Measurements from ENCODE around the gene MAP3K9.
"Not testable (repeated sequence)": the region's sequence is repeated elsewhere in the genome, so short reads cannot be mapped to it uniquely, and the experiment has no call there.

The MAP3K9 gene

DNA sequence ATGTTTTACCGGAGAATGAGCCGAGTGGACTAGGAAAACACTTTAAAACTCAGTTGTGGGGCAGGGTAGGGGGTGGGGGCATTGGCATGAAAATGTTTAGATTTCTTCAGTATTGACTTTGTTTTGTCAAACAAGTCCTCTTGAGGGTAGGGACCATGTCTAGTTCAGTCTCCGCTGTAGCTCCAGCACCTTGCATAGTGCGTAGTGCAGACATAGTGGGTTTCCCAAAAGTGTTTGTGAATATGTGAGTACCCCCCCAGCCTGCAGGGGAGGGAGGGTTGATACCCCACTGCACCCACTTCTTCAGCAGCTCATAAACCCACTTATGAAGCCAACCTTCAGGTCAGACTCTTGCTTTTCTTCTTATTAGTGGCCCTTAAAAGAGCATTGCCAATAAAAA is 96.2 kb downstream of the MAP3K9 start:
- Mint-ChIP-seq H3K4me1 (ENCODE audit: low read depth) (peaks cover 9% of the 10 kb centered on the region), H3K27me3 (peaks cover 12% of the 10 kb centered on the region), H3K4me3 (no peak overlapping the region), H3K9me3 (no peaks in the 10 kb centered on the region), H3K36me3 (ENCODE audit: low read depth) (no peaks in the 10 kb centered on the region), H3K27ac (no peak overlapping the region)

DNA sequence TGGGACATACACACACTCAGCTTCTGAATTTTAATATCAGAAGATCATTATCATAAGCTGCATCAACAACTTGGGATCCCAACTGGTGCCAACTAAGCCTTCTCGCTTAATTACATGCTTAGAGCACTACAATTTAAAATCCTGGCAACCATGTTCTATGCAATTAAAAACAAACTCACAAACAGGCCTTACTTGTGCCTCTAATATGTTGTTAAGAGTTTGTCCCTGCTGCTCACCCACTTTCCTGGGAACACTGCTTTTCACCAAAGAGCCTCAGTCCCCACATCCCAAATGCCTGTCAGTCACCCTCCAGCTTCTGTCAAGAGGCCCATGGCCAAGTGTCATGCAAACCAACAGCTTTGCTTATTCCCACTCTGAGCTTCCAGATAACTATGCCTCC is 97.9 kb downstream of the MAP3K9 start:
- Mint-ChIP-seq H3K36me3 (ENCODE audit: low read depth) (no peaks in the 10 kb centered on the region), H3K27me3 (peaks cover 12% of the 10 kb centered on the region), H3K4me3 (no peak overlapping the region), H3K9me3 (no peaks in the 10 kb centered on the region), H3K4me1 (ENCODE audit: low read depth) (peaks cover 12% of the 10 kb centered on the region), H3K27ac (no peak overlapping the region)

DNA sequence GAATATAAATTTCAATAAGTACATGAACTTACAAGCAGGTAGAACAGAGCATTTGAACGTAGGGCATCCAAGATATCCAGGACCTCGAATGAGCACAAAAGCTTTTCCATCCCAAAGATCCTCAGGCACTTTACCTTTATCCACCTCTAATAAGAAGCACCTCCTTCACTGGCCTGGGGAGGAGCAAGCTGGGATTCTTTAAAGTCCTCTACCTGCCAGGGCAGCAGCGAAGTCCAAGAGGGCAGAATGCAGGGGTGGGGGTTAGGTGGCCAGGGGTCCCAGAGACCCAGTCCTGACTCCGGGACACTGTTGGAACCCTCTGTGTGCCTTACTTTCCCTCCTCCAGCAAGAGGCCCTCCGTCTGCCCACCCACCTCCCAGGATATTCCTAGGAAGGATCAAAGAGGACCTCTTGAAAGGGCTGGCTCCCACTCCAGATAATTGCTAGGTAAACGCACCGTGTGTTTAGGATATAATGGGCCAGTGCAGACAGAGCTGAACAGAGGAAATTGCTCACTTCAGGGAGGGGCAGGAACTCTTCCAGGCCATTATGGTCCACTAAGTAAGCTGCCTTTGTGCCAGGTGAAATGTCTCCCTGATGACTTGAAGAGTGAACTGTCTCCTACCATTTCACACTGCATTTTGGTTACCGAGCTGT is 99.5 kb downstream of the MAP3K9 start:
- Mint-ChIP-seq H3K4me1 (ENCODE audit: low read depth) (peaks cover 12% of the 10 kb centered on the region), H3K9me3 (no peaks in the 10 kb centered on the region), H3K27ac (no peak overlapping the region), H3K4me3 (no peak overlapping the region), H3K36me3 (ENCODE audit: low read depth) (no peaks in the 10 kb centered on the region), H3K27me3 (peaks cover 5% of the 10 kb centered on the region)

DNA sequence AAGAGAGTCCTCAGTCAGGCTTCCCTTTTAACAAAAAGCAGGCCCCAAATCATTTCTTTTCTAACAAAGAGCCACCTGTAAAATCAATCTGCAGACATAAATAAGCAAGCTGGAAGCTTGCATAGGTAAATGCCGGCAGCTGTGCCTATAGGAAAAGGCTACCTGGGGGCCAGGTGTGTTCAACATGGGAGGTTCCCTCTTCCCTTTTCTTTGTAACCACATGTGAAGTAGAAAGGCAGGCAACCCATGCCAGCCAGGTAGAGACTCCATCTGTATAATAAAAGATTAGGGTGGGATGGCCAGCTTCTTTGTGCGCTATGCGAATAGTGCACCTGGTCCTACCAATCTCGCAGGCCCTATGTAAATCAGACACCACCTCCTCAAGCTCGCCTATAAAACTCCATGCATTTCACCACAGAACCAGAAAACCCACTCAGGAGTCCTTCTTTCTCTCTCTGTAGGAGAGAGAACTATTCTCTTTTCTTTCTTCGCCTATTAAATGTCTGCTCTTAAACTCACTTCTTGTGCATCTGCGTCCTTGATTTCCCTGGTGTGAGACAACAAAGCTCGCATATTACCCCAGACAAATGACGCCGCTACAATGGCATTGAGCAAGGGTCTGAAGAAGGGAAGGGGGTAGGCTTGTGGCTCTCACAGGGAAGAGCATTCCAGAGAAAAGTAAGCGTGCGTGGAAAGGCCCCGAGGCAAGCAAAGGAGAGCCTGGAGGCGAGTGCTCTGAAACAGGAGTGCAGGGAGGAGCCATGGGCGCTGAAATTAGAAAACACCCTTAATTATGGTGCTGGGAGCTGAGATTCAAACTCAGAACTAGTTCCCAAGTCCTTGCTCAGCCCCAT is 100.4 kb downstream of the MAP3K9 start:
- no peaks in the 10 kb centered on the region for H3K36me3 Mint-ChIP-seq (ENCODE audit: low read depth)
- H3K27ac Mint-ChIP-seq, result no peak overlapping the region
- H3K4me3 Mint-ChIP-seq, result no peak overlapping the region
- H3K4me1 Mint-ChIP-seq (ENCODE audit: low read depth), result peaks cover 7% of the 10 kb centered on the region
- H3K9me3 Mint-ChIP-seq, result no peaks in the 10 kb centered on the region
- peaks cover 2% of the 10 kb centered on the region for H3K27me3 Mint-ChIP-seq

DNA sequence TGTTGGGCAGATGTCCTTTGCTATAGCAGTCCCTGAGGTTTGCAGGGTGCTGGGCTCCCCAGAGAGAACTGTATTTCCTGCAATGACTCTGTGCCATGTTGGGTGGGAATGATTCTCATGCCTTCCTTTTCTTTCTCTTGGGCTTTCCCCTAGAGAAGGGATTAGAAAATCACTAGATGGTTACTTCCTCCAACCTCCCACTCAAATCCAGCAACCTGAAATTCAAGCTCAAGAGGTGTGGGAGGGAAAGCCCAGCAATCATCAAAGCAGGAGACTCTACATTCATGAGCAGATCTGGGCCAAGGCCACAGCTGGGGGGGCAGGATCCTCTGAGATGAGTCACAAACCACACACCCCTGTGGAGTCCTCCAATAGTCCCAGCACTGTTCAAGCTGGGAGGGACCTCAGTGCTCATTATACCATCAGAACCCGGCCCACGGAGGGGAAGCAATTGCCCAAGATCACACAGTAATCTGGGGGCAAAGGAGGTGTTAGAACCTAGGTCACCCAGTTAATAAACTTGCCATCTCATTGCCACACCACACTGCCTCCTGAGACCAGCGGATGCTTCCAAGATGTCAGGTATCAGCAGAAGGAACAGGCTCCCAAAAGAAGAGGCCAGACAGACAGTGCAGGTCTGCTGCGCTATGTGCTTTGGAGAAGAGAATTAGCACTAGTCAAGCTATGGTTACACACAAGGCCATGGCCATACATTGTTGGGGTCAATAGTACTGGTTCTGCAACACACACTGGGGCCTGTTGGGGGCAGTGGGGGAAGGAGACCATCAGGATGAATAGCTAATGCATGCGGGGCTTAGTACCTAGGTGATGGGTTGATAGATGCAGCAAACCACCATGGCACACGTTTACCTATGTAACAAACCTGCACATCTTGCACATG is 101.9 kb downstream of the MAP3K9 start:
- no peaks in the 10 kb centered on the region for H3K27me3 Mint-ChIP-seq
- H3K36me3 Mint-ChIP-seq (ENCODE audit: low read depth), result no peaks in the 10 kb centered on the region
- H3K4me1 Mint-ChIP-seq (ENCODE audit: low read depth), result peaks cover 3% of the 10 kb centered on the region
- H3K4me3 Mint-ChIP-seq, result no peak overlapping the region
- H3K9me3 Mint-ChIP-seq, result no peaks in the 10 kb centered on the region
- H3K27ac Mint-ChIP-seq, result no peak overlapping the region

DNA sequence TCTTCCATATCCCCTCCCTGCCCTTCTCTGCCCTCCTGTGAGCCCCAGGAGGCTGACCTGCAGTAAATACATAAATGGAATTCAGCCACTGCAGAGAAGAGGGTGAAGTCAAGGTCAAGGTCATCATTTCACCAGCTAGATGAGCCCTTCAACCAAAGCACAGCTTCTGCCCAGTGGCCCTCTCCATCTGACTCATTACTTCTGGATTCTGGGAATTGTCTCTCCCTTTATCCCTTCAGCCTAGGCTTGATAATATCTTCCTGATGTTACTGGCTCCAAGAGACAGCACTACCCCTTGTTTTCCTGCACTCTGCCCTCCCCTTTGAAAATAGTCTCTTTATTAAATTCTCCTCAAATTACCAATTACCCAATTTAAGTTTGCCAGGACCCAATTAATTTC is 103.1 kb downstream of the MAP3K9 start:
- H3K27ac Mint-ChIP-seq, result no peak overlapping the region
- H3K36me3 Mint-ChIP-seq (ENCODE audit: low read depth), result no peaks in the 10 kb centered on the region
- peaks cover 3% of the 10 kb centered on the region for H3K4me1 Mint-ChIP-seq (ENCODE audit: low read depth)
- H3K4me3 Mint-ChIP-seq, result no peak overlapping the region
- H3K27me3 Mint-ChIP-seq, result no peaks in the 10 kb centered on the region
- no peaks in the 10 kb centered on the region for H3K9me3 Mint-ChIP-seq

DNA sequence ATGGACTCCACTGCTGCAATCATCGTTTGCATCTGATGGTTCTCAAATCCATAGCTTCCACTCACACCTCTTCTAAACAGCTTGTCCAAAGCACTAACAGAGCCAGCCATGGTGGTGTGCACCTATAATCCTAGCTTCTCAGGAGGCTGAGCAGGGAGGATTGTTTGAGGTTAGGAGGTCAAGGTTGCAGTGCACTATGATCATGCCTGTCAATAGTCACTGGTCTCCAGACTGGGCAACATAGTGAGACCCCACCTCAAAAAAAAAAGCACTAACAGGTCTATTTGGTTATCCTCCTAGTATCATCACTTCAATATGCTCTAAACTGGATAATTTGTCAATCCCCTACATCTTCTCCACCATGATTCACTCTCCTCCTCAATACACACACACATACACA is 104.4 kb downstream of the MAP3K9 start:
- Mint-ChIP-seq H3K27me3 (no peaks in the 10 kb centered on the region), H3K4me1 (ENCODE audit: low read depth) (peaks cover 3% of the 10 kb centered on the region), H3K4me3 (no peak overlapping the region), H3K9me3 (no peaks in the 10 kb centered on the region), H3K27ac (no peak overlapping the region), H3K36me3 (ENCODE audit: low read depth) (no peaks in the 10 kb centered on the region)

DNA sequence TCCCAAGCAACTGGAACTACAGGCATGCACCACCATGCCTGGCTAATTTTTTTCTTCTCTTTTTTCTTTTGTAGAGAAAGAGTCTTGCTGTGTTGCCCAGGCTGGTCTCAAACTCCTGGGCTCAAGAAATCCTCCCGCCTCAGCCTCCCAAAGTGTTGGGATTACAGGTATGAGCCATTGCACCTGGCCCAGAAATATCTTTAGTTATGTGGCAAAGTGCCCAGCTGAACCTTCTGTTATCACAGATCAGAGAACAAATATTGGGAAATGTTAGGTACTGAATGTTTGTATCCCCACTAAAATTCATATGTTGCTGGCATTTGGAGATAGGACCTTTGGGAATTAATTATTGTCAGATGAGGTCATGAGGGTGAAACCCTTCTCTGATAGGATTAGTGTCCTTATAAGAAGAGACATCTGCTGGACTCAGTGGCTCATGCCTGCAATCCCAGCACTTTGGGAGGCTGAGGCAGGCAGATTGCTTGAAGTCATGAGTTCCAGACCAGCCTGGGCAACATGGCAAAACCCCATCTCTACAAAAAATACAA is 105.6 kb downstream of the MAP3K9 start:
- not testable (repeated sequence) for H3K36me3 Mint-ChIP-seq (ENCODE audit: low read depth); H3K9me3 Mint-ChIP-seq; H3K27me3 Mint-ChIP-seq; H3K4me3 Mint-ChIP-seq; H3K4me1 Mint-ChIP-seq (ENCODE audit: low read depth); H3K27ac Mint-ChIP-seq

DNA sequence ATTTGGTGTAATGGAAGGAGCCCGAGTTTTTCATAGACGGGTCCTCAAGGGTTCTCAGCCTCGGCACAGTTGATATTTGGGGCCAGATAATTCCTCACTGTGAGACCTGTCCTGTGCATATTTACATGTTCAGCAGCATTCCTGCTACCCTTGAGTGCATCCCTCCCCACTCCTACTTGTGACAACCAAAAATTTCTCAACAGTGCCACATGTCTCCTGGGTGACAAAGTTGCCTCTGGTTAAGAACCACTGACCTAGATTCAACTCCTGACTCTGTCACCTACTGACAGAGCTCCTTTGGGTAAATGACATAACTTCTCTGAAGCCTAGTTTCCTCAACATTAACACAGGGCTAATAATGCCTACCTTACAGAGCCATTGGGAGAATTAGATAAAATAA is 107.2 kb downstream of the MAP3K9 start:
- no peak overlapping the region for H3K27ac Mint-ChIP-seq
- H3K36me3 Mint-ChIP-seq (ENCODE audit: low read depth), result no peaks in the 10 kb centered on the region
- no peaks in the 10 kb centered on the region for H3K27me3 Mint-ChIP-seq
- H3K4me3 Mint-ChIP-seq, result no peak overlapping the region
- H3K9me3 Mint-ChIP-seq, result no peaks in the 10 kb centered on the region
- H3K4me1 Mint-ChIP-seq (ENCODE audit: low read depth), result peaks cover 2% of the 10 kb centered on the region

DNA sequence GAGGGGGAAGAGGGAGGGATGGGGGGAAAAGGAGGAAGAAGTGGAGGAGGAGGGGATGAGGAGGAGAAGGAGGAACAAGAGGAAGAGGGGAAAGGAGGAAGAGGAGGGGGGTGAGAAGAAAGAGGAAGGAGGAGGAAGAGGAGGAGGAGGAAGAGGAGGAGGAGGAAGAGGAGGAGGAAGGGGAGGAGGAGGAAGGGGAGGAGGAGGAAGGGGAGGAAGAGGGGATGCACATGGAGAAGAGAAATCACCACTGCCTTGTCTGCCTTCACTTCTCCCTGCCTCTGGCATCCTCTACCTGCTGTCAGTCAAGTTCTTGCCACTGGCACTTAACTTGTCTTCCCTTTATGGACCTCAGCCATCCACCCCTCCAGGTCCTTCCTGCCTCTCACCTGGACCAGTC is 107.7 kb downstream of the MAP3K9 start:
- H3K4me1 Mint-ChIP-seq (ENCODE audit: low read depth), result no peaks in the 10 kb centered on the region
- no peak overlapping the region for H3K27ac Mint-ChIP-seq
- no peak overlapping the region for H3K4me3 Mint-ChIP-seq
- H3K36me3 Mint-ChIP-seq (ENCODE audit: low read depth), result no peaks in the 10 kb centered on the region
- H3K9me3 Mint-ChIP-seq, result no peaks in the 10 kb centered on the region
- no peaks in the 10 kb centered on the region for H3K27me3 Mint-ChIP-seq

DNA sequence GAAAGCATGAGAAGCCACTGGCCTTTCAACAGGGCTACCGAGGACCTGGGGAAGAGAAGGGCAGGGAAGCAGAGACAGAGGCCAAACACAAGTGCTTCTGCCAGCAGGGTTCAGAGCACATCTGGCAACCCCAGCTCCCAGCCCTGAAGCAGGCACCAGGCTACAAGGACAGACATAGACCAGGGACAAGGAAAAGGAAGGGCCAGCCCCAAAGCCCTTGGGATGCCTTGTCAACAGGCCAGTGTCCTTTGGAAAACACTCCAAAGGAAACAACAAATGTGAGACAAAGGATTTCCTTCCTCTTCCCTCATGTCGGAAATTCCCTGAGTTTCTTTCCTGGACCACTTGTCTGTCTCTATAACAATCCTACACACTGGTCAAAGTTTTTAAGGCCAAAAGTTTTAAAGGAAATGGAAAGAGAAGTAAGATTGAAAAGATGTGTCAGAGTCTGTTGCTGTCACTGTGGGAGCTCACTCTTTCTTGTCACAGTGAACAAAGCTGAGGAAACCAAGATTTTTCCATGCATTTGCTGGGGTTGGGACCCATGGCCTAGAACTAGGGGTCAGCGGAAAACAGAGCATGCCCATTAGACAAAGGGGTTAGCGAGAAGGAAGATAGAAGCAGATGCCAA is 108.2 kb downstream of the MAP3K9 start:
- H3K4me1 Mint-ChIP-seq (ENCODE audit: low read depth), result no peaks in the 10 kb centered on the region
- H3K36me3 Mint-ChIP-seq (ENCODE audit: low read depth), result no peaks in the 10 kb centered on the region
- no peak overlapping the region for H3K4me3 Mint-ChIP-seq
- H3K27me3 Mint-ChIP-seq, result no peaks in the 10 kb centered on the region
- no peak overlapping the region for H3K27ac Mint-ChIP-seq
- no peaks in the 10 kb centered on the region for H3K9me3 Mint-ChIP-seq

DNA sequence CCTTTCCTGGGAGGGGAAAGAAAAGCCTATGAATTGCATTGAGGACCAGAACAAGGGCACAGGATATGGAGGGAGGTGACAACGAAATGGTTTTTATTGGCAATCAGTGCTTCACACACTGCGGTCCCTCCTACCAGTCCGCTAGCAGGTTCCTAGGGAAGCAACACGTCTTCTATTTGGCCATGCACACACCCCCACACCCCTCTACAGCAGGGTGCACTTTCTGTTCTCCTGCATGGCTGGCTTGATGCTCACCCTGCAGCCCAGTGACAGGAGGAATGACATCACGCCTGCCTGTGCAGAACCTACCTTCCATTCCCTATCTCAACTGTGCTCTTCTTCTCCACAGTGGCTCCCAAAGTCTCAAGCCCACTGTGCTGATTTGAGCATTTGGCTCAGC is 109.7 kb downstream of the MAP3K9 start:
- no peaks in the 10 kb centered on the region for H3K4me1 Mint-ChIP-seq (ENCODE audit: low read depth)

DNA sequence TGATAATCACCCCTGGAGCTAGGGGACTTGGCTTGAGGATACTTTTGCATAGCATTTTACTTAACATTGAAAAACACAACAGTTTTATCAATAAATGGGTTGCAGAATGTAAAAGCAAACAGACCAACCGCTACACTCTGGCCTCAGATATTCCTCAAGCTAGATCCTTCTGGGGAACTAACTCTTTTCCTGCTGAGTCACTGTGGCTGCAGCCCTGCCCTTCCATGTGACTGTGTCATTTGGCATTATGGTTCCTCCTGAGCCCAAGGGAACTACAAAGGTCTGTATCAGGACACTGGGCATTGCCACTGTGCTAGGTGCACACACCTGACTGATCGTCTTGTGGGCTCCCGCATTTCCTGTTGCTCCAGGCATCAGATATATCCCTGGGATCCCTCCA is 111.0 kb downstream of the MAP3K9 start:
- Mint-ChIP-seq H3K27ac (no peak overlapping the region), H3K4me3 (no peak overlapping the region), H3K9me3 (no peaks in the 10 kb centered on the region), H3K27me3 (no peaks in the 10 kb centered on the region), H3K36me3 (ENCODE audit: low read depth) (no peaks in the 10 kb centered on the region), H3K4me1 (ENCODE audit: low read depth) (no peaks in the 10 kb centered on the region)

More for the DNA sequence above, 109.7 kb downstream of the MAP3K9 start:
- H3K27ac Mint-ChIP-seq, result no peak overlapping the region
- H3K4me3 Mint-ChIP-seq, result no peak overlapping the region
- no peaks in the 10 kb centered on the region for H3K36me3 Mint-ChIP-seq (ENCODE audit: low read depth)
- no peaks in the 10 kb centered on the region for H3K27me3 Mint-ChIP-seq
- H3K9me3 Mint-ChIP-seq, result no peaks in the 10 kb centered on the region

DNA sequence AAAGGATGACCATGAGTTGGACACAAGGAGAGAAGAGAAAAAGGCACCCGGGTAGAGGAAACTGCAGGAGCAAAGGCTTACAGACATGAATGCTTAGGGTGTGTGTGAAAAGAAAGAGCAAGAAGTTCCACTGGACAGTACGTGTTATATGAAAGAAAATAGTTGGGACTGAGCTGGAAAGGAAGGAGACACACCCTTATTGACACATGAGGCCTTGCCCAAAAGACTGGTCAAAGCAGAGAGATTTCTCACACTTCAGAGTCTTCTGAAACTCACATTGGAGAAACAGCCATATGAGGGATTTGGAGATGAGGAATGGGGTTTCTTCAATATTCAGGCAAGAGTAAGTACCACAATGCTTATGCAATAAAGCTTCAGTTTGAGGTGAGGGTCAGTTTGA is 111.6 kb downstream of the MAP3K9 start:
- no peak overlapping the region for H3K27ac Mint-ChIP-seq
- H3K27me3 Mint-ChIP-seq, result no peaks in the 10 kb centered on the region
- H3K36me3 Mint-ChIP-seq (ENCODE audit: low read depth), result no peaks in the 10 kb centered on the region
- no peaks in the 10 kb centered on the region for H3K9me3 Mint-ChIP-seq
- H3K4me3 Mint-ChIP-seq, result no peak overlapping the region
- no peaks in the 10 kb centered on the region for H3K4me1 Mint-ChIP-seq (ENCODE audit: low read depth)
